Upper lobe of left lung (tissue), 6 donors: ENCODE results near the gene ENG. TPM values are rescaled to one million over a fixed set of nuclear protein-coding genes. Genes with fewer than 3 reads are reported as not detected.

Source experiments
- ATAC-seq, 2 donors: fragments of 200-7000 bp; cut with Tn5 transposase; one replicate each; pipeline ENCODE4 v1.9.1; 2022; ENCODE audit warnings: mild to moderate bottlenecking in 2 of 2, moderate library complexity in 2 of 2; ENCODE audit not compliant: low FRiP score in 2 of 2
- DNase-seq, 2 donors: peaks; one replicate each; pipeline ENCODE4 v3.0.0-alpha.2; 2019 to 2020
- H3K27ac ChIP-seq, 4 donors: fragments of 200-600 bp; sonication (generic); one replicate each; pipeline ENCODE4 v1.5.1; 2016 to 2019
- H3K27me3 ChIP-seq, 4 donors: fragments of 200-600 bp; sonication (generic); one replicate each; pipeline ENCODE4 v1.5.1; 2017 to 2019
- H3K36me3 ChIP-seq, 4 donors: fragments of 200-600 bp; sonication (generic); one replicate each; pipeline ENCODE4 v1.5.1; 2016 to 2019
- H3K4me1 ChIP-seq, 4 donors: fragments of 200-600 bp; sonication (generic); one replicate each; pipeline ENCODE4 v1.5.1; 2018 to 2019
- H3K4me3 ChIP-seq, 4 donors: fragments of 200-600 bp; sonication (generic); one replicate each; pipeline ENCODE4 v1.5.1; 2017 to 2019; ENCODE audit warnings: mild to moderate bottlenecking in 2 of 4, moderate library complexity in 1 of 4
- H3K9me3 ChIP-seq, 4 donors: fragments of 200-600 bp; sonication (generic); one replicate each; pipeline ENCODE4 v1.5.1; 2018 to 2019
- CTCF ChIP-seq, 6 experiments: fragments of 450-650 bp in 4 of 6; fragments of 200-600 bp in 2 of 6; sonication (generic) in 2 of 6; IDR thresholded peaks; one replicate each; pipeline ENCODE4 v1.5.1; 2016 to 2019; ENCODE audit warnings: antibody characterized with exemption in 6 of 6
- EP300 ChIP-seq, 4 donors: sonication (generic); formaldehyde crosslinking; IDR thresholded peaks; one replicate each; pipeline ENCODE4 v1.5.1; 2017; ENCODE audit warnings: antibody characterized with exemption in 4 of 4, control low read depth in 2 of 4
- POLR2A ChIP-seq, 4 donors: fragments of 450-650 bp; IDR thresholded peaks; one replicate each; pipeline ENCODE4 v1.5.1; 2016 to 2017; ENCODE audit warnings: antibody characterized with exemption in 4 of 4, mild to moderate bottlenecking in 2 of 4
- POLR2AphosphoS5 ChIP-seq, 2 donors: sonication (generic); formaldehyde crosslinking; IDR thresholded peaks; one replicate each; pipeline ENCODE4 v1.5.1; 2017; ENCODE audit warnings: antibody characterized with exemption in 2 of 2
- WGBS, 2 donors: methylation state at CpG; one replicate each; pipeline ENCODE4 v1.1.5; 2017 to 2018; 5-methylcytosine and 5-hydroxymethylcytosine counted together
- total RNA-seq, 6 donors: library from RNA; depleted of rRNA in 4 of 6; stranded (reverse); fragments of >200 nt in 4 of 6; gene quantifications; one replicate each; pipeline versions ENCODE4 v1.1.0 to v1.2.1, GENCODE V29; 2016 to 2021
- donor health status: DM: no; HTN: no; CAD: no; lungs with moderate emphysema.
- donor health status: DM: no; HTN: yes; CAD: no; lungs with severe emphysema.

The ENG gene
- total RNA-seq, 6 donors from 2014 or later, result 45.7 to 378 (median 178) TPM

DNA sequence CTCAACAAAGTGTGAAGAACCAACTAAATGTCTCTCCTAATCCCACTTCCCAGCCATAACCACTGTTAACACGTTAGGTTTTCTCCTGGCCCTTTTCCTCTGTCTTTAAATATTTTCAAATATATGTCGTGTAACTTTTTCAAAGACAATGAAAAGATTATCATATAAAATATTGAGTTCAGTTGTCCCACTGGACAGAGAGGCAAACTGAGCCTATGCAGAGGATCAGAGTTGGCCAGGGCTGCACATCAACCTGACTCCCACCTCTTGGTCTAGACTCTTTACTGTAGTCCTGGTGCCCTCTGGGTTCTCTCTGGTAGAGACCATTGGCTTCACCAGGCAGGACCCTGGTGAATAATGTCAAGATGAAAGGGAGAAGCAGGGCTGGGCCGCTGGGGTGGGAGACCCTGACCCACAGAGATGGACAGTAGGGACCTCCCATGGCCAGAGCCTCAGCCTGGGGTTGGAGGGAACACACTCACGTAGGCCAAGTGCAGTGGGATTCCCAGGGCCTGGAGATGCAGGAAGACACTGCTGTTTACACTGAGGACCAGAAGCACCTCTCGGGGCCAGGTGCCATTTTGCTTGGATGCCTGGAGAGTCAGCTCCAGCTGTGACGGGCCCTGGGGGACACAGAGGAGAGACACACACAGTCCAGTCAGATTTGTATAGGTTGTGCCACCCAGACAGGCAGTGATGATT is 25.1 kb downstream of the ENG start:
- H3K9me3 ChIP-seq, result no peaks in the 10 kb centered on the region
- no peak for DNase-seq
- WGBS, 2 donors, result 77 to 90% methylated on average over 5 to 6 of the region's 6 CpGs
- no peaks in the 10 kb centered on the region for H3K27me3 ChIP-seq
- ATAC-seq, result no peak
- peaks cover 0 to 36% (median 24%) of the 10 kb centered on the region in 4 donors for H3K36me3 ChIP-seq
- H3K4me1 ChIP-seq, result peaks cover 63 to 80% (median 75%) of the 10 kb centered on the region in 4 donors
- TF ChIP-seq EP300 (IDR thresholded peaks at IDR 0.05), result no peak
- peak overlapping the region; percentile 79 to 96 (median 86) for H3K27ac ChIP-seq
- H3K4me3 ChIP-seq, result no peak overlapping the region

- DNase-seq, result peak; percentile 85 to 91
- no peaks in the 10 kb centered on the region for H3K27me3 ChIP-seq
- peaks cover 0 to 45% (median 30%) of the 10 kb centered on the region in 4 donors for H3K36me3 ChIP-seq
- 26 to 35% methylated on average over 13 to 16 of the region's 34 CpGs for WGBS, 2 donors
- TF ChIP-seq EP300 (IDR thresholded peaks at IDR 0.05), result peak in 1 of 4 donors; percentile 8
- peak; percentile 62 to 88 for TF ChIP-seq POLR2AphosphoS5 (IDR thresholded peaks at IDR 0.05)
- peak in 2 of 4 donors; percentile 79 to 80 for TF ChIP-seq POLR2A (IDR thresholded peaks at IDR 0.05)
- peak in 3 of 6 experiments; percentile 35 to 41 (median 37) for TF ChIP-seq CTCF (IDR thresholded peaks at IDR 0.05)
- no peaks in the 10 kb centered on the region for H3K9me3 ChIP-seq
- peak overlapping the region in 2 of 4 donors; percentile 26 to 32 for H3K4me3 ChIP-seq
- H3K27ac ChIP-seq, result peak overlapping the region; percentile 79 to 96 (median 86)
- peaks cover 59 to 71% (median 68%) of the 10 kb centered on the region in 4 donors for H3K4me1 ChIP-seq
- ATAC-seq, result peak; percentile 85 to 94
These were observed 26.0 kb downstream of the ENG start for GRCh38 chr9:127828262-127829031.

- no peak for DNase-seq
- peaks cover 0 to 58% (median 35%) of the 10 kb centered on the region in 4 donors for H3K36me3 ChIP-seq
- ATAC-seq, result no peak
- H3K27ac ChIP-seq, result peak overlapping the region; percentile 56 to 96 (median 86)
- peaks cover 45 to 56% (median 53%) of the 10 kb centered on the region in 4 donors for H3K4me1 ChIP-seq
- no peak for TF ChIP-seq POLR2A (IDR thresholded peaks at IDR 0.05)
- no peak for TF ChIP-seq POLR2AphosphoS5 (IDR thresholded peaks at IDR 0.05)
- no peak overlapping the region for H3K4me3 ChIP-seq
- 45 to 52% methylated on average over 3 to 7 of the region's 7 CpGs for WGBS, 2 donors
- H3K27me3 ChIP-seq, result no peaks in the 10 kb centered on the region
- H3K9me3 ChIP-seq, result no peaks in the 10 kb centered on the region
These were observed 28.1 kb downstream of the ENG start for GRCh38 chr9:127826253-127826913.

- peaks cover 45 to 52% (median 46%) of the 10 kb centered on the region in 4 donors for H3K4me1 ChIP-seq
These were observed 29.0 kb downstream of the ENG start for GRCh38 chr9:127825319-127826051.

More at GRCh38 chr9:127825319-127826051, 29.0 kb downstream of the ENG start:
- Histone ChIP-seq H3K27me3 (no peaks in the 10 kb centered on the region), H3K36me3 (peaks cover 0 to 65% (median 42%) of the 10 kb centered on the region in 4 donors), H3K27ac (peak overlapping the region; percentile 5 to 96 (median 70)), H3K9me3 (no peaks in the 10 kb centered on the region), H3K4me3 (no peak overlapping the region)
- TF ChIP-seq POLR2A (IDR thresholded peaks at IDR 0.05), result no peak
- no peak for TF ChIP-seq EP300 (IDR thresholded peaks at IDR 0.05)
- no peak for TF ChIP-seq POLR2AphosphoS5 (IDR thresholded peaks at IDR 0.05)
- peak in 4 of 6 experiments; percentile 35 to 48 (median 44) for TF ChIP-seq CTCF (IDR thresholded peaks at IDR 0.05)
- peak; percentile 53 to 88 for DNase-seq
- WGBS, 2 donors, result 61 to 86% methylated on average over 11 to 33 of the region's 42 CpGs
- ATAC-seq, result no peak
